GM12875 (cell line): ENCODE measurements around the gene B4GALT7.
"Not testable (repeated sequence)": the region's sequence is repeated elsewhere in the genome, so short reads cannot be mapped to it uniquely, and the experiment has no call there.

Experiments
- H3K4me3 ChIP-seq: one replicate; pipeline ENCODE4 v1.5.1; 2011; ENCODE audit warnings: low read depth, low read length, control low read depth
- CTCF ChIP-seq: IDR thresholded peaks from 2 replicates; pipeline ENCODE4 v1.5.1; 2011; ENCODE audit warnings: low read depth, mild to moderate bottlenecking, control low read depth, inconsistent platforms, low read length, moderate library complexity, borderline replicate concordance; ENCODE audit not compliant: insufficient read depth

Gene B4GALT7

GRCh38 chr5:177609076-177610059 is 9.4 kb downstream of the B4GALT7 start:
- TF ChIP-seq CTCF: no peak
- H3K4me3 ChIP-seq: no peak overlapping the region

- H3K4me3 ChIP-seq: no peak overlapping the region
- no peak for TF ChIP-seq CTCF
Observed at GRCh38 chr5:177610131-177610769, 10.3 kb downstream of the B4GALT7 start.

- TF ChIP-seq CTCF: no peak
- no peak overlapping the region for H3K4me3 ChIP-seq
Observed at GRCh38 chr5:177610770-177611445, 11.0 kb downstream of the B4GALT7 start.

- H3K4me3 ChIP-seq: no peak overlapping the region
- TF ChIP-seq CTCF: no peak
Observed at GRCh38 chr5:177611446-177612214, 11.7 kb downstream of the B4GALT7 start.

- TF ChIP-seq CTCF: no peak
Observed at GRCh38 chr5:177612215-177612673, 12.3 kb downstream of the B4GALT7 start.

GRCh38 chr5:177620560-177620959 is 20.6 kb downstream of the B4GALT7 start:
- TF ChIP-seq CTCF: no peak
- H3K4me3 ChIP-seq: no peak overlapping the region

More at GRCh38 chr5:177612215-177612673, 12.3 kb downstream of the B4GALT7 start:
- H3K4me3 ChIP-seq: no peak overlapping the region

- H3K4me3 ChIP-seq: not testable (repeated sequence)
Observed at GRCh38 chr5:177624172-177624571, 24.2 kb downstream of the B4GALT7 start.

GRCh38 chr5:177630186-177630585 is 30.3 kb downstream of the B4GALT7 start:
- H3K4me3 ChIP-seq: not testable (repeated sequence)

- not testable (repeated sequence) for H3K4me3 ChIP-seq
Observed at GRCh38 chr5:177634912-177635311, 35.0 kb downstream of the B4GALT7 start.

- not testable (repeated sequence) for H3K4me3 ChIP-seq
Observed at GRCh38 chr5:177645462-177645861, 45.5 kb downstream of the B4GALT7 start.
